GM18511 (cell line): ENCODE measurements around the gene NDUFB2.
"Not testable (repeated sequence)": the region's sequence is repeated elsewhere in the genome, so short reads cannot be mapped to it uniquely, and the experiment has no call there.

ENCODE experiments used
- ATAC-seq: cut with Tn5 transposase; IDR thresholded peaks from one replicate; pipeline ENCODE4 v1.9.1; 2021; ENCODE audit warnings: mild to moderate bottlenecking, moderate library complexity; ENCODE audit not compliant: unreplicated experiment

NDUFB2 gene

GRCh38 chr7:140696680-140697446 is at the start of gene NDUFB2:
Gene NDUFB2, plus strand, starts transcription at chr7:140696708. Its CDS starts 37 bp downstream, at chr7:140696745.
- peak; percentile 92 for ATAC-seq

- ATAC-seq, result peak; percentile 87
Measured at GRCh38 chr7:140646931-140647647, 49.4 kb upstream of the NDUFB2 start.

- ATAC-seq, result no peak
Measured at GRCh38 chr7:140649556-140650205, 46.8 kb upstream of the NDUFB2 start.

- no peak for ATAC-seq
Measured at GRCh38 chr7:140650367-140650766, 46.1 kb upstream of the NDUFB2 start.

- no peak for ATAC-seq
Measured at GRCh38 chr7:140653319-140654108, 43.0 kb upstream of the NDUFB2 start.

- ATAC-seq, result no peak
Measured at GRCh38 chr7:140654109-140654387, 42.5 kb upstream of the NDUFB2 start.

GRCh38 chr7:140654661-140655060 is 41.8 kb upstream of the NDUFB2 start:
- no peak for ATAC-seq

GRCh38 chr7:140655511-140656408 is 40.7 kb upstream of the NDUFB2 start:
- no peak for ATAC-seq

- ATAC-seq, result peak; percentile 93
Measured at GRCh38 chr7:140656548-140657515, 39.7 kb upstream of the NDUFB2 start.

- no peak for ATAC-seq
Measured at GRCh38 chr7:140657891-140658290, 38.6 kb upstream of the NDUFB2 start.

GRCh38 chr7:140659856-140660255 is 36.7 kb upstream of the NDUFB2 start:
- no peak for ATAC-seq

GRCh38 chr7:140661124-140661523 is 35.4 kb upstream of the NDUFB2 start:
- ATAC-seq, result no peak

GRCh38 chr7:140662938-140663337 is 33.6 kb upstream of the NDUFB2 start:
- not testable (repeated sequence) for ATAC-seq

GRCh38 chr7:140667476-140667875 is 29.0 kb upstream of the NDUFB2 start:
- no peak for ATAC-seq

GRCh38 chr7:140668641-140669040 is 27.9 kb upstream of the NDUFB2 start:
- no peak for ATAC-seq

- no peak for ATAC-seq
Measured at GRCh38 chr7:140669352-140669751, 27.2 kb upstream of the NDUFB2 start.

GRCh38 chr7:140669862-140670261 is 26.6 kb upstream of the NDUFB2 start:
- ATAC-seq, result not testable (repeated sequence)

GRCh38 chr7:140670343-140670935 is 26.1 kb upstream of the NDUFB2 start:
- no peak for ATAC-seq

- ATAC-seq, result no peak
Measured at GRCh38 chr7:140671966-140672365, 24.5 kb upstream of the NDUFB2 start.
